NCI-H82 treated with DMSO at 0.1 percent for 48 hours (cell line): ENCODE results near the gene ANKRD44.
A peak's percentile ranks its signal among the peaks of the same experiment; 100 is the strongest.
"Not testable (repeated sequence)": the region's sequence is repeated elsewhere in the genome, so short reads cannot be mapped to it uniquely, and the experiment has no call there.

Experiments
- DNase-seq: peaks from one replicate; lab custom pipeline; 2025; ENCODE audit not compliant: unreplicated experiment; lab: John Stamatoyannopoulos, UW

Gene ANKRD44

GRCh38 chr2:197054437-197054836 lies 256.1 kb downstream of the ANKRD44 start:
- DNase-seq = no peak

- DNase-seq = peak; percentile 89
Observed at GRCh38 chr2:197052356-197052755, 258.2 kb downstream of the ANKRD44 start.

GRCh38 chr2:197045115-197045514 lies 265.5 kb downstream of the ANKRD44 start:
- no peak for DNase-seq

- DNase-seq = peak; percentile 53
Observed at GRCh38 chr2:197042739-197043196, 267.8 kb downstream of the ANKRD44 start.

- DNase-seq = no peak
Observed at GRCh38 chr2:197037863-197038398, 272.6 kb downstream of the ANKRD44 start.

GRCh38 chr2:197035002-197035401 lies 275.6 kb downstream of the ANKRD44 start:
- DNase-seq = no peak

- no peak for DNase-seq
Observed at GRCh38 chr2:197034292-197034691, 276.3 kb downstream of the ANKRD44 start.

GRCh38 chr2:197033222-197033621 lies 277.4 kb downstream of the ANKRD44 start:
- no peak for DNase-seq

- DNase-seq = no peak
Observed at GRCh38 chr2:197031803-197032202, 278.8 kb downstream of the ANKRD44 start.

GRCh38 chr2:197030090-197030489 lies 280.5 kb downstream of the ANKRD44 start:
- no peak for DNase-seq

- DNase-seq = no peak
Observed at GRCh38 chr2:197028633-197029032, 281.9 kb downstream of the ANKRD44 start.

GRCh38 chr2:197028230-197028629 lies 282.4 kb downstream of the ANKRD44 start:
- DNase-seq = no peak

GRCh38 chr2:197024206-197024605 lies 286.4 kb downstream of the ANKRD44 start:
- DNase-seq = no peak

GRCh38 chr2:197020921-197021320 lies 289.7 kb downstream of the ANKRD44 start:
- DNase-seq = not testable (repeated sequence)

- DNase-seq = no peak
Observed at GRCh38 chr2:197013098-197013497, 297.5 kb downstream of the ANKRD44 start.

GRCh38 chr2:197011801-197012641 lies 298.6 kb downstream of the ANKRD44 start:
- peak; percentile 20 for DNase-seq

GRCh38 chr2:197011021-197011417 lies 299.6 kb downstream of the ANKRD44 start:
- DNase-seq = no peak

GRCh38 chr2:197010200-197011020 lies 300.2 kb downstream of the ANKRD44 start:
- no peak for DNase-seq

- DNase-seq = not testable (repeated sequence)
Observed at GRCh38 chr2:197008741-197009341, 301.7 kb downstream of the ANKRD44 start.

- no peak for DNase-seq
Observed at GRCh38 chr2:197007716-197008628, 302.6 kb downstream of the ANKRD44 start.
